Hematopoietic multipotent progenitor cell treated with erythropoietin and hydrocortisone succinate and interleukin-3 and kit ligand, for 6 days (in vitro differentiated cells): ENCODE measurements around the gene P2RX2.
A peak's percentile ranks its signal among the peaks of the same experiment; 100 is the strongest.

Experiments
- DNase-seq: peaks from one replicate; pipeline ENCODE4 v3.0.0-alpha.2; 2015

Gene P2RX2

DNA sequence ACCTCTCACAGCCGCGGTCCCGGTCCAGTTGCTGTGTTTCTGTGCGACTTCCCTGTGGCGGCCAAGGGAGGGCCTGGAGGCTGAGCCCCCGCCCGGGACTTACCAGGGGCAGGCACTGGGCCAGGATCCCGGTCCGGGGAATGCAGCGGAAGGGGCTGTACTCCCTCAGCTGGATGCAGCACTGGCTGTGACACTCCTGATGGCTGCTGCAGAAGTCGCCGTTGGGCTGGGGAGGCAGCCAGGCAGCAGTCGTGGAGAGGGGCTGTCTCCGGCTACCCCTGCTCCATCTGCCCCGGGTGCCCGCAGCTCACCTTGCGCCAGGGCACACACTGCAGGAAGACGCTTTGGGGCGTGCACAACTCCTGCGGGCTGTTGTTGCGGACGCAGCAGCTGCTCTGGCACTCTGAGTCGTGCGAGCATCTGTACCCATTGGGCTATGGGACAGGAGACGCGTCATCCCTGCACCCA is 14.4 kb upstream of the P2RX2 start:
- DNase-seq = no peak

DNA sequence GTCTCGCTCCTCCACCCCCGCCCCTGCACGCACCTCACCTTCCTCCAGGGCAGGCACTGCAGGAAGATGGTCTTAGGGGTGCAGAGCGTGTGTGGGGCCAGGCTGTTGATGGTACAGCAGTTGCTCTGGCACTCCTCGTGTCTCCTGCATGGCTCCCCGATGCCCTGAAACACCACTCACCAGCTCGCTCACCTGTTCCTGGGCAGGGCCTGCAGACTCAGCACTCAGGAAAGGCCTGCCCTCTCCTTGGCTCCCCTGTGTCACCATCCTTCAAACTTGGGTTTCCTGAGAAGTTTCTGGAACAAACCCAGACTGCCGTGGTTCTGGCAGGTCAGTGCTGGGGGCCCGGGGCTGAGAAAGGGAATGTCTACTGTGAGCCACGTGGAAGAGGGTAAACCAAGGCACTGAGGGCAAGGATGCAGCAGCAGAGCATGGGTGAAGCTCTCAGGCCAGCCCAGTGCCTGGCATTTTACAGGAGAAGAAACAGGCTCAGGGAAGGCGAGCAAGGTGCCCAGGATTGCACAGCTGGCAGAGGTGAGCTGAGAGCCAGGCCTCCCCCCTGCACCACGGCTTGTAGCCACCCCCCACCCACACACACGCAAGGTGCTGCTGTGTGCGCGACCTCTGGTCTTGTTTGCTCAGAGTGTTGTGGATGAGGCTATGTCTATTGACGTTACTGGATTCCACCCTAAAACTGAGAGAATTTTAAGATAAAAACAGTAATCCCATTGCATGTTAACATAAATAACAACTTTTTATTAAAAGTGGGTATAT is 13.7 kb upstream of the P2RX2 start:
- no peak for DNase-seq

DNA sequence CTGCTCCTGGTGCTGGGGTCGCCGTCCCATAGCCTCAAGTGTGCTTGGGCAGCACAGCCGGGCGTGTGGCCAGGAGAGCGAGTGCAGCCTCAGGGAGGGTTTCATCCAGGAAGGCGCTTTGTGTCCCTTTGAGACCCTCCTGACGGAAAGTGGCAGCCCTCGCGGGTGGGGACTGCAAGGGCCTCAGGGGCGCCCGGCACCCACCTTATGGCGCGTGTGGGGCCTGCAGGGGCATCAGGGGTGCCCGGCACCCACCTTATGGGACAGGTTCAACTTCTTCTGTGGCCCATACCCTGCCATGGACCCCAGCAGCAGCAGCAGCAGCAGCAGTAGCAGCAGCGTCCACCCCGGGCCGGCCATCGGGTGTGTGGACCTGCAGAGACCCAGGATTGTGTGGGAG is 12.7 kb upstream of the P2RX2 start:
- no peak for DNase-seq

DNA sequence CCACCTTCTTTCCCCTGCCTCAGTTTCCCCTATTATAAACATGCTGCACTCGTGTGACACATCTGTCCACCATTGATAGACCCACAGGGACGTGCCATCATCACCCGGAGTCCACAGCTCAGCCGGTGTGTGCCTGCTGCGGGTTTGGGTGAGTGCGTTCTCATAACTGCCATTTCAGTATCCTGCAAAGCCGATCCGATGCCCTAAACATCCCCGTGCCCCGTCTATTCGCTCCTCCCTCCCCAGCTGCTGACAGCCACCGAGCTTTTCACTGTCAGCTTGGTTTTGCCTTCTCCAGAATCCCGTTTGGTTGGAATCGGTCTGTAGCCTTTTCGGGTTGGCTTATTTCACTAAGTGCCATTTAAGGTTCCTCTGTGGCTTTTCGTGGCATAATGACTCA is 12.1 kb upstream of the P2RX2 start:
- no peak for DNase-seq

GRCh38 chr12:132606927-132607326 is 11.6 kb upstream of the P2RX2 start:
- DNase-seq = no peak

GRCh38 chr12:132608231-132609171 is 10.1 kb upstream of the P2RX2 start:
- no peak for DNase-seq

GRCh38 chr12:132610051-132610759 is 8.4 kb upstream of the P2RX2 start, which contains the start of gene LRCOL1:
TSS of gene LRCOL1 (minus strand) at chr12:132610582. CDS start at chr12:132606251, 4,331 bp downstream.
- no peak for DNase-seq

GRCh38 chr12:132610866-132611602 is 7.5 kb upstream of the P2RX2 start:
- DNase-seq = no peak

DNA sequence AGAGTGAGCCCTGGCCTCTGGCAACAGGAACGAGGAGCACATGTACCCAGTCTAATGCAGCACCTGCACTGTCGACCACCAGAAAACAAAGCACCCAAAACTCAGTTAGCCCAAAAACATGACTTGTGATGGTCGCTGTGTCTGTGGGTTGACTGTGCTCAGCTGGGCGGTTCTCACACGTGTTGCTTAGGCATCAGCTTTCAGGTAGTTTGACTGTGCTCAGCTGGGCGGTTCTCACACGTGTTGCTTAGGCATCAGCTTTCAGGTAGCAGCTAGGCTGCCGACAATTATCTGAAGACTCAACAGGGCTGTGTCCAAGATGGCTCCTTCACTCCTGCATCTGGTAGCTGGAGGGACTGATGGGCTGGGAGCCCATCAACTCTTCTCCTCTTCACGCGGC is 7.0 kb upstream of the P2RX2 start:
- no peak for DNase-seq

DNA sequence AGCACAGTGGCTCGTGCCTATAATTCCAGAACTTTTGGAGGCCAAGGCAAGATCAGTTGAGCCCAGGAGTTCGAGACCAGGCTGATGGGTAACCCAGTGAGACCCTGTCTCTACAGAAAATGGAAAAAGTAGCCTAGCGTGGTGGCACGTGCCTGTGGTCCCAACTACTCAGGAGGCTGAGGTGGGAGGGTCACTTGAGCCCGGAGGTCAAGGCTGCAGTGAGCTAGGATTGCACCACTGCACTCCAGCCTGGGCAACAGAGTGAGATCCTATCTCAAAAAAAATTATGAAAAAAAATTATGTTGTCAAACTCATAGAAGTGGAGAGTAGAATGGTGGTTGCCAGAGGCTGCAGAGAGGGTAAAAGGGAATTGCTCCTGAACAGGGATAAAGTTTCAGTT is 4.5 kb upstream of the P2RX2 start:
- DNase-seq = no peak

DNA sequence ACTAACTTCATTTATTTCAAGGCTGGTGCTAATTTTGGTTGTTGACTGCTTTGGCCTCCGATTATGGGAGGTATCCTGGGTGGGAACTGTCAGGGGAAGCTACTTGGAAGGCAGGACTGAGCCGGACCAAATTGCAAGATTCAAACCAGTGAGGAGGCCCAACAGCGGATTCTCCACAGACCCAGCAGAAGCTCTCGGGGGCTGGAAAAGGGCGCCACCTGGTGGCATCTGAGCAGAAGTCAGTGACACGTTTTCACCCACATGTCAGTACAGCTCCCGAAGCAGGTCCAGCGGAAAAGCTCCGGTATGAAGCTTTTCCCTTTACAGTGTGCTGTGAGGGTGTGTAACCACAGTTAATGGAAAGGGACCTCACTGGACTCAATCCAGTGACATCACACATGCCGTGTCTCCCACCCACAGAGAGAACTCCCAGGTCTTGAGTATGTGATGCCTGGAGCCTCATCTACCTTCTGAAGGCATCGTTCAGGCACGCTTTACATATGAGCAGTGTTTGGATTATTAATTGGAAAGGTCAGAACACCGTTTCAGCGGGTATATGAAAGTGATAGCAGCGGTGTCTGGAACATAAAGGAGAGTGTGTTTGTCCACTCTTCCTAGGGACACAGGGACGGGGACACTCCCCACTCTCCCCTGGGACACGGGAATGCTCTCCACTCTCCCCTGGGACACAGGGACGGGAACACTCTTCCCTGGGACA is 3.6 kb upstream of the P2RX2 start:
- peak; percentile 90 for DNase-seq

GRCh38 chr12:132615579-132616038 is 3.0 kb upstream of the P2RX2 start:
- no peak for DNase-seq

- no peak for DNase-seq
Observed at GRCh38 chr12:132617135-132617701, 1.4 kb upstream of the P2RX2 start.

DNA sequence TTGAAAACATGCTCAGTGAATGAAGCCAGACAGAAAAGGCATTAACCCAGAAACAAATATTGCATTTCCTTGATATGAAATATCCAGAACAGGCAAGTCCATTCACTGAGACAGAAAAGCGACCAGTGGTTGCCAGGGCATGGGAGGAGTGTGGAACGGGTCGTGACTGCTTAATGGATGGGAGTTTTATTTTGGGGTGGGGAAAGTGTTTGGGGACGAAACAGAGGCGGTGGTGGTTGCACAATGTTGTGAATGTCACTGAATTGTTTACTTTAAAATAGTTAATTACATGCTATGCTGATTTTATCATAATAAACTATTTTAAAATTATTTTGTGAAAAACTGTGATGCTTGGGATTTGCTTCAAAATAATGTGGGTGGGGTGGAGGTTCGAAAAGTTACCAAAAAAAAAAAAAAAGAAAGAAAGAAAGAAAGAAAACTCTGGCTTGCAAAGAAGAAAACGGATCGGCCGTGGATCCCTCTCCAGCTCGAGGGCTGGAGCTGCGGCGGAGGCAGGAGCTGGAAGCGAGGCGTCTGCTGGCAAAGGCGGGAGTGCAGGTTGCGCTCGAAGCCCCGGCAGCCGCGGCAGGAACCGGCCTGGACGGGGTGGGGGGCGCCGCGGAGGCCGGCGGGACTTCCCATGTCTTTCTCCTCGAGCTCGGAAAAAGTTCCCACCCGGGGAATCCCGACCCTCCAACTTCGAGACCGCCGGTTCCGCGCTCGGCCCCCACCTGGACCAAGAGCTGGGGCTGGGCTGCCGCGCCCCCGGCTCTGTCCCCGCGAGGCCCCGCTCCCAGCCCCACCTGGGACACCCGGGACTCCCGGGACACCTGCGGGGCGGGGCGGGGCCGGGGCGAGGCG is 524 bp upstream of the P2RX2 start:
- DNase-seq = no peak

- no peak for DNase-seq
Observed at GRCh38 chr12:132619071-132619385, 452 bp downstream of the P2RX2 start.

DNA sequence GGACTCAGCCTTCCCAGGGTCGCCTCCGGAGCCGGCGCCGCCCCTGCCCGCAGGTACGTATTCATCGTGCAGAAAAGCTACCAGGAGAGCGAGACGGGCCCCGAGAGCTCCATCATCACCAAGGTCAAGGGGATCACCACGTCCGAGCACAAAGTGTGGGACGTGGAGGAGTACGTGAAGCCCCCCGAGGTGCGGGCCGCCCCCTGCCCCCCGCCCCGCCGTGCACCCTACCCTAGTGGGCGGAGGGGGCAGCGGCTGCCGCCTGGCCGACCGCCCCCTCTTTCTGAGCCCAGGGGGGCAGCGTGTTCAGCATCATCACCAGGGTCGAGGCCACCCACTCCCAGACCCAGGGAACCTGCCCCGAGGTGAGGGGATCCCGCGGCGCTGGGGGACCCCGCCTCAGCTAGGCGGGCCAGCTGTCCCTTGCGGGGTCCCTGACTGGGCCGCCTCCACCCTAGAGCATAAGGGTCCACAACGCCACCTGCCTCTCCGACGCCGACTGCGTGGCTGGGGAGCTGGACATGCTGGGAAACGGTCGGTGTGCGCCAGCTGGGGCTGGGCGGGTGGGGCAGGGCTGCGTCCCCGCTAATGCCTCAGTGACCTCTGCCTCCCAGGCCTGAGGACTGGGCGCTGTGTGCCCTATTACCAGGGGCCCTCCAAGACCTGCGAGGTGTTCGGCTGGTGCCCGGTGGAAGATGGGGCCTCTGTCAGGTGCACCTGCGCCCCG is 973 bp downstream of the P2RX2 start:
- DNase-seq = no peak

- peak; percentile 12 for DNase-seq
Observed at GRCh38 chr12:132620113-132620898, 1.7 kb downstream of the P2RX2 start.

DNA sequence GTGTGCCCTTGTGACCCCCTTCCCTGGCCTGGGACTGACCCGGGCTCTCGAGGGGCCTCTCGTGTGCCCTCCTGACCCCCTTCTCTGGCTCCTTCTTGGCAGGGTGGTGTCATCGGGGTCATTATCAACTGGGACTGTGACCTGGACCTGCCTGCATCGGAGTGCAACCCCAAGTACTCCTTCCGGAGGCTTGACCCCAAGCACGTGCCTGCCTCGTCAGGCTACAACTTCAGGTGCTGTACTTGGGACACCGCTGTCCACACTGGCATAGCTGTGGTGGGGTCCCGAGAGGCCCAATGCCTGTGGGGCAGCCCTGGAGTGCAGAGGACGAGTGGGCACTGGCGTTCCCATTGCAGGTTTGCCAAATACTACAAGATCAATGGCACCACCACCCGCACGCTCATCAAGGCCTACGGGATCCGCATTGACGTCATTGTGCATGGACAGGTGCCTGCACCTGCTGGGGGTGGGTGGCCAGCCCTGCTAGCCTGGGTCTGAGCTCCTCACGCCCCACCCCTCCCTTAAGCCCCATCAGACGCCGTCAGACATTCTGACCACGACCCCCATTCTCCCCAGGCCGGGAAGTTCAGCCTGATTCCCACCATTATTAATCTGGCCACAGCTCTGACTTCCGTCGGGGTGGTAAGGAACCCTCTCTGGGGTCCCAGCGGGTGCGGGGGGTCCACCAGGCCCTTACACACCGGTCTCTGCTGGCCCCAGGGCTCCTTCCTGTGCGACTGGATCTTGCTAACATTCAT is 2.5 kb downstream of the P2RX2 start:
- peak; percentile 12 for DNase-seq
